Lung (tissue), 12 donors: ENCODE data around the gene MED29. TPM values are rescaled to one million over a fixed set of nuclear protein-coding genes. Genes with fewer than 3 reads are reported as not detected.

Source experiments
- ATAC-seq: fragments of 200-7000 bp; cut with Tn5 transposase; one replicate; pipeline ENCODE4 v1.9.1; 2020; ENCODE audit warnings: moderate number of reproducible peaks; ENCODE audit not compliant: insufficient read depth, low FRiP score
- DNase-seq, 3 donors: peaks; one replicate each; pipeline ENCODE4 v3.0.0-alpha.2; 2013 to 2017
- H3K27ac ChIP-seq, 2 donors: one replicate each; pipeline ENCODE4 v1.5.1; 2013; ENCODE audit warnings: mild to moderate bottlenecking in 2 of 2, moderate library complexity in 2 of 2, control low read depth in 1 of 2, inconsistent platforms in 1 of 2, low read depth in 1 of 2, low read length in 1 of 2
- H3K27me3 ChIP-seq, 3 donors: one replicate each; pipeline ENCODE4 v1.5.1; 2013; ENCODE audit warnings: low read length in 2 of 3; ENCODE audit not compliant: control insufficient read depth in 3 of 3, insufficient read depth in 3 of 3
- H3K36me3 ChIP-seq, 4 donors: one replicate each; pipeline ENCODE4 v1.5.1; 2013; ENCODE audit warnings: low read length in 4 of 4, mild to moderate bottlenecking in 1 of 4, moderate library complexity in 1 of 4; ENCODE audit not compliant: control insufficient read depth in 4 of 4, insufficient read depth in 4 of 4
- H3K4me1 ChIP-seq, 5 donors: one replicate each; pipeline ENCODE4 v1.5.1; 2013; ENCODE audit warnings: low read length in 5 of 5, mild to moderate bottlenecking in 2 of 5, moderate library complexity in 1 of 5; ENCODE audit not compliant: control insufficient read depth in 5 of 5, insufficient read depth in 5 of 5
- H3K4me3 ChIP-seq: one replicate; pipeline ENCODE4 v1.5.1; 2013; ENCODE audit warnings: mild to moderate bottlenecking, control low read depth, moderate library complexity
- H3K9ac ChIP-seq, 2 donors: one replicate each; pipeline ENCODE4 v1.5.1; 2013; ENCODE audit warnings: low read length in 2 of 2, control low read depth in 1 of 2; ENCODE audit not compliant: insufficient read depth in 1 of 2
- H3K9me3 ChIP-seq, 4 donors: one replicate each; pipeline ENCODE4 v1.5.1; 2013; ENCODE audit warnings: low read length in 3 of 4, mild to moderate bottlenecking in 1 of 4, moderate library complexity in 1 of 4; ENCODE audit not compliant: control insufficient read depth in 4 of 4, insufficient read depth in 3 of 4
- WGBS, 2 donors: extraction: QIAGEN DNeasy Blood & Tissue Kit; methylation state at CpG; one replicate each; pipeline ENCODE4 v1.1.7; 2013; 5-methylcytosine and 5-hydroxymethylcytosine counted together
- polyA plus RNA-seq, 2 donors: library from polyadenylated mRNA; stranded (reverse); fragments of 200-250 nt; gene quantifications; one replicate each; pipeline ENCODE4 v1.2.1, GENCODE V29; 2013
- total RNA-seq, 2 donors: library from RNA; depleted of rRNA in 1 of 2; stranded (reverse); fragments of >200 nt in 1 of 2; gene quantifications; one replicate each; pipeline ENCODE4 v1.2.1, GENCODE V29; 2014 to 2021
- TF ChIP-seq, protein P1 (sequence below): IDR thresholded peaks from 2 replicates; pipeline ENCODE4 v1.5.1; 2012; ENCODE audit warnings: mild to moderate bottlenecking; ENCODE audit errors: control extremely low read depth, extremely low read depth
- donor health status: control.
- donor health status: control.
- donor health status: Bipolar disorder and iron deficiency.
- donor health status: healthy.
- donor health status: DM: yes; HTN: yes; CAD: no.

The MED29 gene
- total and polyA plus RNA-seq, 4 donors = 16.5 to 36.8 (median 32.8) TPM

DNA sequence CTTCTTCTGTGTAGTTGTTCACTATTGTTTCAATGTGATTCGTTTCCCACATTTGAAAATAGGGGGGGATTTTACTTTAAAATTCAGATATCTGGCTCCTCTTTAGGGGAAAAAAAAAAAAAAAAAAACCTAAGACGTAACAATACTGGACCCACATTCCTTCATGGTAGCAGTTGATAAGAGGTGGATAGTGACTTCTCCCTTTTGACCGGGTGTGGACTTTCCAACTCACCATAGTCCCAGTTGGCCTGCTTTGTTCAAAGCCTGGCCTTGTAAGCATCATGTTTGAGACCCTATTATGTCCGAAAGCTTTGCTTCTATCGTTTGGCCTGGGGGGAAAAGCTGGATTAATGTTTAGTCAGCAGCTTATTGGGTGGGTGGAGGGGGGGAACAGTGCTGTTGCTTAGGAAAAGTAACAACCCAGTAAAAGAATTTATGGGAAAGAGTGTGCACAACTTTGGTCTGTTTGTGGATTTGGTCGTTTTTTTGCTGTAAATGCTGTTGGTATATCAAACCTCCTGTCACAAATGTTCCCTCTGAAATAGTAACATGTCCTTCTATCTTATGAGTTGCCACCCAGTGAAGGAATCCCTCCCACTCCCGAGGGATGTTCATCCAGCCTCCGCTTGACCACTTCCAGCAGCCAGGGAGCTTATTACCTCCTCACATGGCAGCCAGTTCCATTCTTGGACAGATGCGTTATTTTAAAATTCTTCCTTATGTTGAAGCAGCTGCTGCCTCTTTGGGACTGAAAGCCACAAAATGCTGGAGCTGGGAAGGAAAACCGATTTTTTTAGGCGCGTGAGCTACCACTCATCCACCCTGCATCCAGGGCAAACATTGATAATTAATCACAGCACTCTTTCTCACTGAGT, 38.6 kb upstream of the MED29 start:
- no peaks in the 10 kb centered on the region for H3K27me3 ChIP-seq
- no peak overlapping the region for H3K4me3 ChIP-seq
- H3K36me3 ChIP-seq = peaks cover 16 to 55% (median 32%) of the 10 kb centered on the region in 4 donors
- ATAC-seq (no peak), DNase-seq (no peak)
- TF ChIP-seq, protein P1, sequence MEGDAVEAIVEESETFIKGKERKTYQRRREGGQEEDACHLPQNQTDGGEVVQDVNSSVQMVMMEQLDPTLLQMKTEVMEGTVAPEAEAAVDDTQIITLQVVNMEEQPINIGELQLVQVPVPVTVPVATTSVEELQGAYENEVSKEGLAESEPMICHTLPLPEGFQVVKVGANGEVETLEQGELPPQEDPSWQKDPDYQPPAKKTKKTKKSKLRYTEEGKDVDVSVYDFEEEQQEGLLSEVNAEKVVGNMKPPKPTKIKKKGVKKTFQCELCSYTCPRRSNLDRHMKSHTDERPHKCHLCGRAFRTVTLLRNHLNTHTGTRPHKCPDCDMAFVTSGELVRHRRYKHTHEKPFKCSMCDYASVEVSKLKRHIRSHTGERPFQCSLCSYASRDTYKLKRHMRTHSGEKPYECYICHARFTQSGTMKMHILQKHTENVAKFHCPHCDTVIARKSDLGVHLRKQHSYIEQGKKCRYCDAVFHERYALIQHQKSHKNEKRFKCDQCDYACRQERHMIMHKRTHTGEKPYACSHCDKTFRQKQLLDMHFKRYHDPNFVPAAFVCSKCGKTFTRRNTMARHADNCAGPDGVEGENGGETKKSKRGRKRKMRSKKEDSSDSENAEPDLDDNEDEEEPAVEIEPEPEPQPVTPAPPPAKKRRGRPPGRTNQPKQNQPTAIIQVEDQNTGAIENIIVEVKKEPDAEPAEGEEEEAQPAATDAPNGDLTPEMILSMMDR = no peak
- no peak overlapping the region for H3K9ac ChIP-seq
- WGBS, 2 donors = 86 to 91% methylated on average over 12 of the region's 12 CpGs
- H3K27ac ChIP-seq = no peak overlapping the region
- peaks cover 0 to 4% (median 0%) of the 10 kb centered on the region in 5 donors for H3K4me1 ChIP-seq
- H3K9me3 ChIP-seq = no peaks in the 10 kb centered on the region

DNA sequence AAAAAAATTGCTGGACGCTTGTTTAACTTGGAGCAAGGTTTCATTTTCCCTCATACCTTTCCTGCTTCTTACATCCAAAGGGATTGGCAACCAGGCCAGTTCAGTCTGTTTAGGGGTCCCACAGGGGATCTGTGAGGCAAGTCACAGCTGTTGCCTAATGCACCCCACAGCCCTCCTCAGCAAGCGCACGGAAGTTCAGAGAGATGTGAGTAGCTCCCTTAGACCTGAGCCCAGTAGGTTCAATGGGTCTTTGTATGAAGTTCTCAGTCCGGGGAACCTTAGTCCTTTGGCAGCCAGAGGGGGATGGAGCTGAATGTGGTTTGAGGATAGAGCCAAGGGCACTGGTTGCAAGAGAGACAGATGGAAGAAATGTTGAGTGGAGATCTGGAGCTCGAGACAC, 35.9 kb upstream of the MED29 start:
- no peaks in the 10 kb centered on the region for H3K4me1 ChIP-seq
- TF ChIP-seq, protein P1 = no peak
- no peak for DNase-seq
- peaks cover 21 to 57% (median 36%) of the 10 kb centered on the region in 4 donors for H3K36me3 ChIP-seq
- ATAC-seq = no peak
- no peak overlapping the region for H3K27ac ChIP-seq
- 94 to 98% methylated on average over 5 of the region's 5 CpGs for WGBS, 2 donors
- no peaks in the 10 kb centered on the region for H3K9me3 ChIP-seq
- no peak overlapping the region for H3K9ac ChIP-seq
- H3K27me3 ChIP-seq = no peaks in the 10 kb centered on the region
- H3K4me3 ChIP-seq = no peak overlapping the region

DNA sequence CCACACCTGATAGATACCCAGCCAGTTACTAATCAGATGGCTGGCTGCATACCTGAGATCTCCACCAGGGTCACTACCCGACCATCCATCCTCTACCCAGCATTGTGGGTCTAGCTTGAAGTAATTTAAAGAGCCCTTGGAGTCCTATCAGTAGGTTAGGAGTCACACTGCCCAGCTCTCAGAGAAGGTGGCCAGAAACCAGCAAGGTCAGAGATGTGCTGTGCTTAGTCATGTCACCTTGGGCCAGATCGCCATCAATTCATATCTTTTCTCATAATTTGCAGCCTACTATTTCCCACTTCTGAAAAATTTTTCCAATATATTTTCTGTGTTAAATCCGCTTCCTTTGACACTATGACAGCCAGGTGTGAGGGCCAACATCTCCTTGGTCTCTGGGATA, 35.1 kb upstream of the MED29 start:
- Histone ChIP-seq H3K27ac (no peak overlapping the region), H3K4me1 (no peaks in the 10 kb centered on the region), H3K9ac (no peak overlapping the region), H3K4me3 (no peak overlapping the region), H3K9me3 (no peaks in the 10 kb centered on the region), H3K27me3 (no peaks in the 10 kb centered on the region), H3K36me3 (peaks cover 24 to 64% (median 41%) of the 10 kb centered on the region in 4 donors)
- WGBS, 2 donors = 92 to 97% methylated on average over 3 of the region's 3 CpGs
- DNase-seq (no peak), ATAC-seq (no peak)
- TF ChIP-seq, protein P1 = no peak
